Mesendoderm (in vitro differentiated cells): ENCODE measurements around the gene PAPPA2.

ENCODE experiments used
- DNase-seq: peaks from one replicate; pipeline ENCODE4 v3.0.0; 2013
- H2AK5ac ChIP-seq: 2 replicates; pipeline ENCODE4 v1.6.1; 2013; ENCODE audit warnings: low read length, inconsistent platforms
- H2BK120ac ChIP-seq: 2 replicates; pipeline ENCODE4 v1.6.1; 2013; ENCODE audit warnings: low read depth, mild to moderate bottlenecking, low read length, moderate library complexity, mixed read lengths
- H2BK15ac ChIP-seq: replicated peaks from 2 replicates; pipeline ENCODE4 v1.6.1; 2013; ENCODE audit warnings: low read depth, mild to moderate bottlenecking, moderate library complexity
- H2BK5ac ChIP-seq: 2 replicates; pipeline ENCODE4 v1.6.1; 2013; ENCODE audit warnings: low read length, inconsistent platforms
- H3K18ac ChIP-seq: 2 replicates; pipeline ENCODE4 v1.6.1; 2013; ENCODE audit warnings: mild to moderate bottlenecking, low read length, mixed read lengths
- H3K23ac ChIP-seq: one replicate; pipeline ENCODE4 v1.6.1; 2013; ENCODE audit warnings: low read length
- H3K27ac ChIP-seq: 2 replicates; pipeline ENCODE4 v1.5.1; 2013; ENCODE audit warnings: low read depth, mild to moderate bottlenecking, inconsistent platforms, low read length, moderate library complexity
- H3K27me3 ChIP-seq: 2 replicates; pipeline ENCODE4 v1.6.1; 2013; ENCODE audit warnings: low read length, control low read depth, mild to moderate bottlenecking, inconsistent platforms; ENCODE audit not compliant: insufficient read depth, poor library complexity
- H3K36me3 ChIP-seq: 2 replicates; pipeline ENCODE4 v1.6.1; 2013; ENCODE audit warnings: low read length, inconsistent platforms; ENCODE audit not compliant: control insufficient read depth, insufficient read depth
- H3K4ac ChIP-seq: one replicate; pipeline ENCODE4 v1.6.1; 2013; ENCODE audit warnings: low read depth, mild to moderate bottlenecking, low read length, moderate library complexity
- H3K4me1 ChIP-seq: 2 replicates; pipeline ENCODE4 v1.6.1; 2013; ENCODE audit warnings: low read depth, low read length, inconsistent platforms; ENCODE audit not compliant: control insufficient read depth
- H3K4me2 ChIP-seq: 2 replicates; pipeline ENCODE4 v1.6.1; 2013; ENCODE audit warnings: low read length
- H3K4me3 ChIP-seq: 2 replicates; pipeline ENCODE4 v1.5.1; 2013; ENCODE audit warnings: mild to moderate bottlenecking, low read length
- H3K56ac ChIP-seq: one replicate; pipeline ENCODE4 v1.6.1; 2013; ENCODE audit warnings: low read length
- H3K79me1 ChIP-seq: 2 replicates; pipeline ENCODE4 v1.6.1; 2013; ENCODE audit warnings: low read length, inconsistent platforms
- H3K79me2 ChIP-seq: 2 replicates; pipeline ENCODE4 v1.6.1; 2013; ENCODE audit warnings: mild to moderate bottlenecking, low read length; ENCODE audit not compliant: control insufficient read depth, insufficient read depth
- H3K9ac ChIP-seq: 2 replicates; pipeline ENCODE4 v1.6.1; 2013; ENCODE audit warnings: low read length, inconsistent platforms
- H4K5ac ChIP-seq: one replicate; pipeline ENCODE4 v1.6.1; 2013; ENCODE audit warnings: low read length
- H4K8ac ChIP-seq: one replicate; pipeline ENCODE4 v1.6.1; 2013; ENCODE audit warnings: low read depth, mild to moderate bottlenecking, control low read depth, low read length, moderate library complexity
- WGBS: extraction: QIAGEN DNeasy Blood & Tissue Kit; methylation state at CpG from one replicate; pipeline ENCODE4 v1.1.7; 2013; ENCODE audit warnings: low lambda C conversion rate, missing lambda C conversion rate; ENCODE audit not compliant: insufficient coverage; ENCODE audit errors: extremely low coverage; 5-methylcytosine and 5-hydroxymethylcytosine counted together

The PAPPA2 gene

DNA sequence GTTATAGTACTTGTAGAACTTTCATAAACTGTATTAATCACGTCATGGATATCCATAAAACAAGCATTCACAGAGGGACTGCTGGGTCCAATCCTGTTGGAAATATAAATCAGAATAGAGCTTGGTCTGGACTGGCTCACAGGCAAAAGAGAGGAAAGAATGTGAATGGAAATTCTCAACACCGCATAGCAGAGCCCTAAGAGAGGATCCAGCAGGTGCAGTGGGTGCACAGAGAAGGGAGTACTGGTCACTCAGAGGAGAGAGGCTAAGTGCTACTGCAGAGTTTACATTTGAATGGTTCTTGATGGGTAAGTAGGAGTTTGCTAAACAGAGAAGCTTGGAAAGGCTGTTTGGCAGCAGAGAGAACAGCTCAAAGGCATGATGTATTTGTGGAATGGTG lies 231.7 kb downstream of the PAPPA2 start:
- Histone ChIP-seq H3K27me3 (no peaks in the 10 kb centered on the region), H3K4me1 (no peaks in the 10 kb centered on the region), H3K4ac (no peak overlapping the region), H3K79me2 (no peaks in the 10 kb centered on the region), H2BK120ac (no peak overlapping the region), H3K4me3 (no peak overlapping the region), H3K18ac (no peak overlapping the region), H2BK5ac (no peak overlapping the region), H3K4me2 (no peak overlapping the region), H3K56ac (no peak overlapping the region), H4K5ac (no peak overlapping the region), H2BK15ac (no peak overlapping the region), H3K79me1 (no peaks in the 10 kb centered on the region), H3K23ac (no peak overlapping the region), H3K9ac (no peak overlapping the region), H3K27ac (no peak overlapping the region), H3K36me3 (no peaks in the 10 kb centered on the region), H4K8ac (no peak overlapping the region), H2AK5ac (no peak overlapping the region)
- WGBS: no CpG with 5 or more reads among the region's 2 CpGs
- DNase-seq: no peak

DNA sequence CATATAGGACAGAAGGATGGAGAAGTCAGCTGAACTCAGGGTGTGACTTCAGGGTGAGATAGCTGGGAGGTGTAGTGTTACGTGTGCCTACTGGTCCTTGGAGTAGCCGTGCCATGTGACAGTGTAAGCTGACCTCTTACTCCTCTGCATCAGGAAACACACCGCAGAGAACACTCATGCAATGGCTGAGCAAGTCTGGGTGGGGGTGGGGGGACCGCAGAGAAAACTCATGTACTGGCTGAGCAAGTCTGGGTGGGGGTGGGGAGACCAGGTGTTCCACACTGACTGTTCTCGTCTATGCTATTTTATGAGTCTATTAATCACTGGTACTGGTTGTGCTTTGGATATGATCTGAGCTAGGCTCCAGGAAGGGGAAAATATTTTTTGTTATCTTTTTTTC lies 233.1 kb downstream of the PAPPA2 start:
- no peak overlapping the region for H4K8ac ChIP-seq
- no peaks in the 10 kb centered on the region for H3K79me1 ChIP-seq
- H3K4me1 ChIP-seq: no peaks in the 10 kb centered on the region
- no peak overlapping the region for H3K9ac ChIP-seq
- no peak overlapping the region for H2BK120ac ChIP-seq
- no peaks in the 10 kb centered on the region for H3K27me3 ChIP-seq
- no peak overlapping the region for H4K5ac ChIP-seq
- no peak overlapping the region for H3K56ac ChIP-seq
- H3K4me3 ChIP-seq: no peak overlapping the region
- no peak overlapping the region for H3K4ac ChIP-seq
- WGBS: no CpG with 5 or more reads among the region's 5 CpGs
- H2AK5ac ChIP-seq: no peak overlapping the region
- H3K23ac ChIP-seq: no peak overlapping the region
- no peak overlapping the region for H3K4me2 ChIP-seq
- H3K18ac ChIP-seq: no peak overlapping the region
- H3K36me3 ChIP-seq: no peaks in the 10 kb centered on the region
- H3K27ac ChIP-seq: no peak overlapping the region
- DNase-seq: peak; percentile 78
- H2BK15ac ChIP-seq: no peak overlapping the region
- no peaks in the 10 kb centered on the region for H3K79me2 ChIP-seq
- no peak overlapping the region for H2BK5ac ChIP-seq

DNA sequence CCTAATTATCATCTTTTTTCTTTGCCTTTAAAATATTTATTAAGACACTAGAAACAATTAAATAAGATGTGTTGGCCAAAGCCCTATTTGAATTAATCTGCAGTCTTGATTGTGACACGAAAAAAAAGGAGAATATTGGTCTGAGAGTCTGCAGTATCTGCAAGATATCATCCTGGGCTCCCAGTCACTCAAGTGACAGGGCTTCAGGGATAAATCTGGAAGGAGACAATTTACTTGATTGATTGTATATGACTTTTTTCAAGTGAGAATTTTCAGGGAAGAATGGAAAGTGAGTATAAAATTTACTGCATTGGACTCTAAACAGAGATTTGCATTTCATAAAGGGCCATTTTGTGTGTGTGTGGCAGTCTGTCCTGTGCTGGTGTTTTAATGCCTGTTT lies 233.7 kb downstream of the PAPPA2 start:
- H4K5ac ChIP-seq: no peak overlapping the region
- no peak for DNase-seq
- H2BK15ac ChIP-seq: no peak overlapping the region
- H3K23ac ChIP-seq: no peak overlapping the region
- no peak overlapping the region for H2BK120ac ChIP-seq
- no peak overlapping the region for H4K8ac ChIP-seq
- no peak overlapping the region for H3K4ac ChIP-seq
- H3K4me1 ChIP-seq: no peaks in the 10 kb centered on the region
- no peak overlapping the region for H3K18ac ChIP-seq
- no peak overlapping the region for H3K4me2 ChIP-seq
- no CpG with 5 or more reads among the region's 1 CpG for whole genome bisulfite sequencing
- no peaks in the 10 kb centered on the region for H3K27me3 ChIP-seq
- H3K36me3 ChIP-seq: no peaks in the 10 kb centered on the region
- no peak overlapping the region for H3K4me3 ChIP-seq
- no peaks in the 10 kb centered on the region for H3K79me1 ChIP-seq
- no peak overlapping the region for H3K9ac ChIP-seq
- H3K27ac ChIP-seq: no peak overlapping the region
- no peaks in the 10 kb centered on the region for H3K79me2 ChIP-seq
- H2BK5ac ChIP-seq: no peak overlapping the region
- no peak overlapping the region for H2AK5ac ChIP-seq
- no peak overlapping the region for H3K56ac ChIP-seq

DNA sequence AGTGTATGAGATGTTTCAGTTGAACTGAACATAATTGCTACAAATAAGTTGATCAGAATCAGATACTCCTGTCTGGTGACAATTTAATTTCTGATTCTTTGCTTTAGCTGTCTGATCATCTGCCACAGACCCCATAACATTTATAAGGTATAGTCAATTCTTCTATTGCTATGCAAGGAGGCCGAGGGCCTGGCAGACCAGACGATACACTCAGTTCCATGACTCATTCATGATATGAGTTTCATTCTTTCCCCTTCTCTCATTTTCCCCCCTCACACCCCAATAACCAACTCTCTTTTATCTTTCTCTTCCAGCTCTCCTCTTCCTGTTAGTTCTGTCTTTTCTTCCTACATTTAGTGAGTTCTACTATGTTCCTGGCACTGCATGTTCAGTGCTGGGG lies 236.8 kb downstream of the PAPPA2 start:
- H3K36me3 ChIP-seq: no peaks in the 10 kb centered on the region
- H3K27me3 ChIP-seq: no peaks in the 10 kb centered on the region
- no peak overlapping the region for H2BK15ac ChIP-seq
- no peak overlapping the region for H3K4ac ChIP-seq
- H3K79me1 ChIP-seq: no peaks in the 10 kb centered on the region
- H3K9ac ChIP-seq: no peak overlapping the region
- H2AK5ac ChIP-seq: no peak overlapping the region
- H4K5ac ChIP-seq: no peak overlapping the region
- H3K27ac ChIP-seq: no peak overlapping the region
- DNase-seq: no peak
- H3K56ac ChIP-seq: no peak overlapping the region
- H3K4me3 ChIP-seq: no peak overlapping the region
- H3K4me2 ChIP-seq: no peak overlapping the region
- no peaks in the 10 kb centered on the region for H3K79me2 ChIP-seq
- no peak overlapping the region for H2BK120ac ChIP-seq
- no peak overlapping the region for H3K18ac ChIP-seq
- H2BK5ac ChIP-seq: no peak overlapping the region
- H4K8ac ChIP-seq: no peak overlapping the region
- no CpG with 5 or more reads among the region's 2 CpGs for WGBS
- no peaks in the 10 kb centered on the region for H3K4me1 ChIP-seq
- no peak overlapping the region for H3K23ac ChIP-seq

DNA sequence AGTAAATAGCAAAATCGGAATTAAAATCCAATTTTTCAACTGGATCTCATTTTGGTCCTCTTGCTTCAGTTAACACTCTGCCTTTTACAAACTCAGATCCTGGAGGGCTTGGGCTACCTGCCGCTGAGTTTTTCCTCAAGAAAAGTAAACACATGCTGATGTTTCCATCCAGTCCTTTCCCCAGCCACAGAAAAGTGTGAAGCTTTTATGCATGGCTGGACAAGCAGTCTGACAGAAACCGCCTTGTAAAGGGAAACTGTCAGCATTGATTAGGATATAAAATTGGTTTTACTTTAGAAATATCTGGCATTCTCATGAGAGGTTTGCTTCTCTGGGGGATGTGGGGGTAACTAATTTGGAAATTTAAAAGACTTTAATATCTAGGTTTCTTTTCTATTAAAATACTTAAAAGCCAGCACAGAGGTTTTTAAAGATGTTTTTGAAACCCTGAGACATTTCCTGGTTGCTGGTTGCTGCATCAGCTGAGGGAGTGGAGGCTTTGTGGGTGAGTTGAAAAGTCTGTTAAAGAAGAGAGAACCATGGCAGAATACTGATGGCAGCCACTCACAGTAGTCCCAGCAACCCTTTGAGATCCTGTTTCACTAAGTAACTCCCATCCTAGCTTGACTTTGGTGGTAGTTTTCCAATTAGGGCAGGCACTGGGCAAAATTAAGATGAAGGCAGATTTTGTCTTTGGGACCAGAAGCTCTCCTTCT lies 238.3 kb downstream of the PAPPA2 start:
- H2AK5ac ChIP-seq: no peak overlapping the region
- no peak overlapping the region for H3K4me3 ChIP-seq
- H3K27ac ChIP-seq: no peak overlapping the region
- H2BK120ac ChIP-seq: no peak overlapping the region
- H3K18ac ChIP-seq: no peak overlapping the region
- no peaks in the 10 kb centered on the region for H3K27me3 ChIP-seq
- H4K8ac ChIP-seq: no peak overlapping the region
- no peaks in the 10 kb centered on the region for H3K4me1 ChIP-seq
- no peak overlapping the region for H4K5ac ChIP-seq
- H3K4ac ChIP-seq: no peak overlapping the region
- no peaks in the 10 kb centered on the region for H3K36me3 ChIP-seq
- no peak for DNase-seq
- no peaks in the 10 kb centered on the region for H3K79me2 ChIP-seq
- H3K9ac ChIP-seq: no peak overlapping the region
- WGBS: no CpG with 5 or more reads among the region's 3 CpGs
- H3K23ac ChIP-seq: no peak overlapping the region
- H2BK15ac ChIP-seq: no peak overlapping the region
- H3K4me2 ChIP-seq: no peak overlapping the region
- no peak overlapping the region for H3K56ac ChIP-seq
- no peaks in the 10 kb centered on the region for H3K79me1 ChIP-seq
- H2BK5ac ChIP-seq: no peak overlapping the region

DNA sequence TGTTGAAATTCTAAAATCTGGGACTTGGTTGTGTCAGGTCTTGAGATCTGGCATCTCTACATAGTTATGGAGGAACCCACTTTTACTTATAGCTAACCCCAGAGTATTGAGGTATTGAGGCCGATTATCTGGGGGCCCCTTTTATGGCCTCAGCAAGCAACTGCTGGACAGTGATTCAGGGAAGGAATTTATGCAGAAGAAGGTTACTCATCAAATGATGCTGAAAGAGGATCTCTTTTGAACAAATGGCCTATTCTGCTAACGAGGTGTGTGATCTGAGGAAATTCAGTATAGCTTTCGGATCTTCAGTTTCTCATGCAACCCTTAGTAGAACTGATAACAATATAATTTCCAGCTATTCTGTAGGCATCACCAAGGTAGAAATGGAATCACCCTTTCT lies 239.9 kb downstream of the PAPPA2 start:
- no peaks in the 10 kb centered on the region for H3K79me2 ChIP-seq
- H4K5ac ChIP-seq: no peak overlapping the region
- no peaks in the 10 kb centered on the region for H3K79me1 ChIP-seq
- H3K4ac ChIP-seq: no peak overlapping the region
- no peak overlapping the region for H2BK5ac ChIP-seq
- H3K18ac ChIP-seq: no peak overlapping the region
- H3K9ac ChIP-seq: no peak overlapping the region
- no CpG with 5 or more reads among the region's 3 CpGs for WGBS
- H3K4me3 ChIP-seq: no peak overlapping the region
- no peak overlapping the region for H3K27ac ChIP-seq
- H2AK5ac ChIP-seq: no peak overlapping the region
- no peaks in the 10 kb centered on the region for H3K4me1 ChIP-seq
- H3K56ac ChIP-seq: no peak overlapping the region
- no peak overlapping the region for H3K4me2 ChIP-seq
- no peak overlapping the region for H4K8ac ChIP-seq
- H3K27me3 ChIP-seq: no peaks in the 10 kb centered on the region
- H2BK15ac ChIP-seq: no peak overlapping the region
- no peaks in the 10 kb centered on the region for H3K36me3 ChIP-seq
- DNase-seq: no peak
- H2BK120ac ChIP-seq: no peak overlapping the region
- no peak overlapping the region for H3K23ac ChIP-seq
